Neutrophil (primary cell): ENCODE data around the gene CASP14.
A peak's percentile ranks its signal among the peaks of the same experiment; 100 is the strongest.
"Not testable (repeated sequence)": the region's sequence is repeated elsewhere in the genome, so short reads cannot be mapped to it uniquely, and the experiment has no call there.

ENCODE experiments used
- H3K27ac ChIP-seq: fragments of 200-600 bp; sonication (generic); 2 replicates; pipeline ENCODE4 v1.5.1; 2016; ENCODE audit warnings: mild to moderate bottlenecking, moderate library complexity
- H3K27me3 ChIP-seq: fragments of 200-600 bp; sonication (generic); 2 replicates; pipeline ENCODE4 v1.6.0; 2016; ENCODE audit warnings: mild to moderate bottlenecking
- H3K36me3 ChIP-seq: fragments of 200-600 bp; sonication (generic); 2 replicates; pipeline ENCODE4 v1.5.1; 2017
- H3K4me1 ChIP-seq, 2 experiments: fragments of 200-600 bp in 1 of 2; sonication (generic) in 1 of 2; 1 replicate in 1 of 2; 2 replicates in 1 of 2; pipeline versions ENCODE4 v1.5.1 to v1.6.1; 2013 to 2016; ENCODE audit warnings: low read depth in 1 of 2, low read length in 1 of 2, mild to moderate bottlenecking in 1 of 2, moderate library complexity in 1 of 2; ENCODE audit not compliant: control insufficient read depth in 1 of 2, insufficient read depth in 1 of 2
- H3K4me3 ChIP-seq, 2 experiments: fragments of 200-600 bp in 1 of 2; sonication (generic) in 1 of 2; 1 replicate in 1 of 2; 2 replicates in 1 of 2; pipeline ENCODE4 v1.5.1; 2013 to 2016; ENCODE audit warnings: low read depth in 1 of 2, low read length in 1 of 2, mild to moderate bottlenecking in 1 of 2, moderate library complexity in 1 of 2
- H3K9me3 ChIP-seq: fragments of 200-600 bp; sonication (generic); 2 replicates; pipeline ENCODE4 v1.5.1; 2016
- CTCF ChIP-seq: fragments of 200-600 bp; sonication (generic); IDR thresholded peaks from 2 replicates; pipeline ENCODE4 v1.5.1; 2016; ENCODE audit warnings: antibody characterized with exemption

Gene CASP14

GRCh38 chr19:15074371-15074770 is 25.1 kb downstream of the CASP14 start:
- Histone ChIP-seq H3K27ac (no peak overlapping the region), H3K27me3 (peaks cover 12% of the 10 kb centered on the region), H3K36me3 (no peaks in the 10 kb centered on the region), H3K4me1 (no peaks in the 10 kb centered on the region), H3K4me3 (no peak overlapping the region), H3K9me3 (no peaks in the 10 kb centered on the region)
- no peak for TF ChIP-seq CTCF

- Histone ChIP-seq H3K4me1 (no peaks in the 10 kb centered on the region), H3K36me3 (no peaks in the 10 kb centered on the region), H3K27me3 (peaks cover 12% of the 10 kb centered on the region), H3K9me3 (no peaks in the 10 kb centered on the region), H3K27ac (no peak overlapping the region), H3K4me3 (no peak overlapping the region)
- TF ChIP-seq CTCF, result no peak
Measured at GRCh38 chr19:15075806-15076205, 26.5 kb downstream of the CASP14 start.

GRCh38 chr19:15080002-15080401 is 30.7 kb downstream of the CASP14 start:
- H3K4me1 ChIP-seq, H3K4me3 ChIP-seq, H3K9me3 ChIP-seq: not testable (repeated sequence)

GRCh38 chr19:15081911-15082310 is 32.6 kb downstream of the CASP14 start, which contains the start of gene OR1I1:
Gene OR1I1 (plus strand): TSS chr19:15082211. CDS start chr19:15087066, 4,855 bp downstream.
- no peaks in the 10 kb centered on the region for H3K4me1 ChIP-seq
- H3K27me3 ChIP-seq, result peaks cover 21% of the 10 kb centered on the region
- no peaks in the 10 kb centered on the region for H3K36me3 ChIP-seq
- TF ChIP-seq CTCF, result no peak
- no peak within 1 kb of the TSS for H3K4me3 ChIP-seq
- H3K9me3 ChIP-seq, result no peaks in the 10 kb centered on the region
- no peak within 1 kb of the TSS for H3K27ac ChIP-seq

More at GRCh38 chr19:15080002-15080401, 30.7 kb downstream of the CASP14 start:
- not testable (repeated sequence) for H3K36me3 ChIP-seq, H3K27ac ChIP-seq
- peaks cover 12% of the 10 kb centered on the region for H3K27me3 ChIP-seq

GRCh38 chr19:15087182-15087581 is 37.9 kb downstream of the CASP14 start:
- no peaks in the 10 kb centered on the region for H3K36me3 ChIP-seq
- H3K9me3 ChIP-seq, result no peaks in the 10 kb centered on the region
- H3K4me1 ChIP-seq, result no peaks in the 10 kb centered on the region
- H3K4me3 ChIP-seq, result no peak overlapping the region
- no peak for TF ChIP-seq CTCF
- no peak overlapping the region for H3K27ac ChIP-seq
- H3K27me3 ChIP-seq, result peaks cover 30% of the 10 kb centered on the region

GRCh38 chr19:15091918-15092753 is 42.9 kb downstream of the CASP14 start:
- no peak overlapping the region for H3K27ac ChIP-seq
- no peak overlapping the region for H3K4me3 ChIP-seq
- TF ChIP-seq CTCF, result peak; percentile 51
- no peaks in the 10 kb centered on the region for H3K9me3 ChIP-seq
- H3K36me3 ChIP-seq, result no peaks in the 10 kb centered on the region
- no peaks in the 10 kb centered on the region for H3K4me1 ChIP-seq
- peaks cover 34% of the 10 kb centered on the region for H3K27me3 ChIP-seq
